HG03045 (cell line): ENCODE measurements around the gene GRID1.
"Not testable (repeated sequence)": the region's sequence is repeated elsewhere in the genome, so short reads cannot be mapped to it uniquely, and the experiment has no call there.

Experiments used
- ATAC-seq: cut with Tn5 transposase; IDR thresholded peaks from one replicate; pipeline ENCODE4 v1.9.1; 2021; ENCODE audit warnings: mild to moderate bottlenecking, moderate library complexity; ENCODE audit not compliant: unreplicated experiment

GRID1 gene

GRCh38 chr10:86255405-86256251 lies 111.0 kb downstream of the GRID1 start:
- ATAC-seq: no peak

- no peak for ATAC-seq
Observed at GRCh38 chr10:86254526-86255174, 111.9 kb downstream of the GRID1 start.

- no peak for ATAC-seq
Observed at GRCh38 chr10:86254081-86254480, 112.5 kb downstream of the GRID1 start.

- no peak for ATAC-seq
Observed at GRCh38 chr10:86253091-86254072, 113.2 kb downstream of the GRID1 start.

- ATAC-seq: no peak
Observed at GRCh38 chr10:86252556-86252955, 114.0 kb downstream of the GRID1 start.

GRCh38 chr10:86252079-86252478 lies 114.5 kb downstream of the GRID1 start:
- no peak for ATAC-seq

- ATAC-seq: no peak
Observed at GRCh38 chr10:86251426-86251825, 115.2 kb downstream of the GRID1 start.

DNA sequence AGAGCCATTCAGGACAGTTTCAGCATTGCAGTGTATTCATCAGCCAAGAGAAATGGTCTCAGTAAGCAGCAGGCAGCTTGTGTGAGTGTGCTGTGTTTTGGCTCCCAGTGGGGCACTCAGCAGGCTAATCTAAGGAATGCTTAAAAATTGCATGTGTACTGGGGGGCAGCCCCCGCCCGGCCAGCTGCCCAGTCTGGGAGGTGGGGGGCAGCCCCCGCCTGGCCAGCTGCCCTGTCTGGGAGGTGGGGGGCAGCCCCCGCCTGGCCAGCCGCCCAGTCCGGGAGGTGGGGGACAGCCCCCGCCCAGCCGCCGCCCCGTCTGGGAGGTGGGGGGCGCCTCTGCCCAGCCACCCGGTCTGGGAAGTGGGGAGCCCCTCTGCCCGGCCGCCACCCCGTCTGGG lies 116.2 kb downstream of the GRID1 start:
- ATAC-seq: no peak

GRCh38 chr10:86249794-86250193 lies 116.8 kb downstream of the GRID1 start:
- no peak for ATAC-seq

DNA sequence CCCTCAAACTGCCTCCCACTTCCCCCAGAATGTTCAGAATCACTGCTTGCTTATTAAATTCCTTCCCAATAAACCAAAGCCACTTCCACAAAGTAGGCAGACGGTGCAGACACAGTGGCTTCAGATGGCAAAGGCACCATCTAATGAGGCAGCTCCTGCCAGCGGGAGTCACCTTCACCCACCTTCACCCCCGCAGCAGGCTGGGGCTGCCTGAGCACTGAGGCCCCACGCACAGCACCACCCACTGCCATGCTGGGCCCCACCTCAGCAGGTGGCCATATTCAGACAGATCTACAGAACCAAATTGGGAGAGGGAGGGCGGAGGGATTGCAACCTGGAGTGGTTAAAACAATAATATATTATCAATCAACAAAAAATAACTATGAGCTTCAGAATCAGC lies 118.5 kb downstream of the GRID1 start:
- ATAC-seq: no peak

- ATAC-seq: no peak
Observed at GRCh38 chr10:86247588-86247987, 119.0 kb downstream of the GRID1 start.

DNA sequence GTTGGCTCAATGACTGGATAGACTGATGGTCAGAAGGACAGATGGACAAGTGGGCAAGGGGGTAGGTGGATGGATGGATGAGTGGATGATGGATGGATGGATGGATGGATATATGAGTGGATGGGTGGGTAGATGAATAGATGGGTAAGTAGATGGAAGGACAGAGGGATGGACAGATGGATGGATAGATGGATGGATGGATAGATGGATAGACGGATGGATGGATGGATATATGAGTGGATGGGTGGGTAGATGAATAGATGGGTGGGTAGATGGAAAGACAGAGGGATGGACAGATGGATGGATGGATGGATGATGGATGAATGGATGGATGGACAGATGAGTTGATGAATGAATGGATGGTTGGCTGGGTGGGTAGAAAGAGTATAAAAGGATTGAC lies 119.5 kb downstream of the GRID1 start:
- ATAC-seq: no peak

GRCh38 chr10:86246279-86246940 lies 120.2 kb downstream of the GRID1 start:
- no peak for ATAC-seq

- no peak for ATAC-seq
Observed at GRCh38 chr10:86245015-86245394, 121.6 kb downstream of the GRID1 start.

DNA sequence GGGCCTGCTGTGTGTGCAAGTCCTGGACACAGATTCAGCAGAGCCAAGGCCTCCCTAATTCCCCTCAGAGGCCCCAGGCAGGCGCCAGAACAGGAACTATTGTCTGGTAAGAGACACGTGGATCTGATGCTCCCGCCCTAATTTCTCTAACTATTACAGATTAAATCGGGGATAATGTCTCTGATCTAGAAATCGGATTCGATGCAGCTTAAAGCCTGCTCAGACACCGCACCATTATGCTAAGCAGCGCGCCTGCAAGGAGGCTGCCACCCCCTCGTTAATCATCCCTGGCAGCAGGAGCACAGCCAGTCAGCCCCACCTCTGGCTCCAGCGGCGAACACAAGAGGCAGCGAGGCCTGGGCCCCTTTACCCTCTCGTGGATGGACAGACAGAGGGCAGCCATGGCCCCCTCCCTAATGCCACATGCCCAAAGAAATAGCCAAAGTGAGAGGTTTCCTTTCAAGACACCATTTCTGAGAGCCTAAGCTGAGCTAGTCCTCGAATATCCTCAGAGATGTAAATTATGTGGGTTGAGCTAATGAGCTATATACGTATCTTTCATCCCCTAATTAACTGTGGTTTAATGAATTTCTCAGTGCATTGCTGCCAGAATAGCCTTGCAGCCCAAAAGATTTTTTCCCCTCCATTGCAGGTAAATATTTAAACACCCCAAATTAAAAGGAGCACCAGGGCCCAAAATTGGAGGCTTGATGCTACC lies 122.1 kb downstream of the GRID1 start:
- ATAC-seq: no peak

- no peak for ATAC-seq
Observed at GRCh38 chr10:86243651-86244155, 122.9 kb downstream of the GRID1 start.

- no peak for ATAC-seq
Observed at GRCh38 chr10:86242761-86243160, 123.8 kb downstream of the GRID1 start.

GRCh38 chr10:86238089-86238488 lies 128.5 kb downstream of the GRID1 start:
- ATAC-seq: not testable (repeated sequence)

- no peak for ATAC-seq
Observed at GRCh38 chr10:86234541-86235270, 131.9 kb downstream of the GRID1 start.
